K562 (cell line): ENCODE measurements around the gene FAM200B. TPM values are rescaled to one million over a fixed set of nuclear protein-coding genes. Genes with fewer than 3 reads are reported as not detected.
A peak's percentile ranks its signal among the peaks of the same experiment; 100 is the strongest.

ENCODE experiments used
- ASH1L ChIP-seq: fragments of 450-650 bp; IDR thresholded peaks from 2 replicates; pipeline ENCODE4 v1.6.1; 2018; ENCODE audit warnings: borderline replicate concordance, mild to moderate bottlenecking, low read depth; ENCODE audit not compliant: partially characterized antibody
- ATF7 ChIP-seq: fragments of 450-650 bp; IDR thresholded peaks from 2 replicates; pipeline ENCODE4 v1.7.1; 2014; ENCODE audit warnings: mild to moderate bottlenecking, moderate library complexity
- CTBP1 ChIP-seq: fragments of 450-650 bp; IDR thresholded peaks from 2 replicates; pipeline ENCODE4 v1.6.1; 2016; ENCODE audit warnings: borderline replicate concordance
- E2F1 ChIP-seq: sonication (generic); formaldehyde crosslinking; IDR thresholded peaks from 2 replicates; pipeline ENCODE4 v1.8.1; 2023; ENCODE audit warnings: mild to moderate bottlenecking, missing genetic modification reagents, moderate library complexity
- GATAD2B ChIP-seq: fragments of 450-650 bp; IDR thresholded peaks from 2 replicates; pipeline ENCODE4 v1.6.1; 2017; ENCODE audit warnings: mild to moderate bottlenecking, borderline replicate concordance
- KAT7 ChIP-seq: sonication (generic); formaldehyde crosslinking; IDR thresholded peaks from 2 replicates; pipeline ENCODE4 v1.8.0; 2022; ENCODE audit warnings: missing genetic modification reagents, mild to moderate bottlenecking, borderline replicate concordance
- L3MBTL2 ChIP-seq: fragments of 450-650 bp; IDR thresholded peaks from 2 replicates; pipeline ENCODE4 v1.6.1; 2016; ENCODE audit warnings: mild to moderate bottlenecking, moderate library complexity
- MTA3 ChIP-seq: fragments of 450-650 bp; formaldehyde crosslinking; IDR thresholded peaks from 2 replicates; pipeline ENCODE4 v1.6.1; 2017; ENCODE audit warnings: mild to moderate bottlenecking, borderline replicate concordance
- NR2C2 ChIP-seq, 2 experiments: fragments of 200-800 bp in 1 of 2; sonication (Bioruptor generic) in 1 of 2; sonication (generic) in 1 of 2; formaldehyde crosslinking in 1 of 2; IDR thresholded peaks; 2 replicates each; pipeline versions ENCODE4 v1.6.1 to v1.8.0; 2016 to 2022; ENCODE audit warnings: mild to moderate bottlenecking in 1 of 2, missing compliant biosample characterization in 1 of 2, missing genetic modification characterization in 1 of 2, missing genetic modification reagents in 1 of 2
- RB1 ChIP-seq: fragments of 450-650 bp; IDR thresholded peaks from 2 replicates; pipeline ENCODE4 v1.6.1; 2017; ENCODE audit warnings: low read depth, mild to moderate bottlenecking
- ZNF212 ChIP-seq: fragments of 450-650 bp; formaldehyde crosslinking; IDR thresholded peaks from 2 replicates; pipeline ENCODE4 v1.4.0; 2020; ENCODE audit warnings: mild to moderate bottlenecking
- ZNF239 ChIP-seq: fragments of 250-450 bp; sonication (Bioruptor Pico); IDR thresholded peaks from 2 replicates; pipeline ENCODE4 v1.4.0; 2020; ENCODE audit warnings: mild to moderate bottlenecking
- polyA plus RNA-seq, 8 experiments: library from polyadenylated mRNA; depleted of rRNA in 4 of 8; stranded (reverse) in 5 of 8; unstranded in 3 of 8; fragments of >200 nt; fragmentation: Nextera tagmentation in 2 of 8; fragmentation: Illumina TruSeq in 1 of 8; extraction: Ambion mirVana in 2 of 8; extraction: Trizol in 1 of 8; gene quantifications; 2 replicates each; pipeline versions ENCODE4 v1.2.1 to v1.2.3, GENCODE V29; 2011 to 2014; ENCODE audit warnings: inconsistent platforms in 1 of 8, missing spikeins in 1 of 8
- total RNA-seq, 7 experiments: library from RNA; depleted of rRNA in 6 of 7; stranded (reverse); fragments of >200 nt in 6 of 7; fragmentation: Illumina TruSeq in 2 of 7; extraction: Trizol in 2 of 7; gene quantifications; 2 replicates each; pipeline versions ENCODE4 v1.2.1 to v1.2.3, GENCODE V29; 2011 to 2021; ENCODE audit warnings: low replicate concordance in 1 of 7
- TF ChIP-seq, protein P1 (sequence below): sonication (generic); formaldehyde crosslinking; IDR thresholded peaks from 2 replicates; pipeline ENCODE4 v1.8.1; 2023; ENCODE audit warnings: mild to moderate bottlenecking, missing genetic modification reagents

The FAM200B gene
- total and polyA plus RNA-seq, 9 of the 15 experiments (the other 6 are each of a cell fraction or from before 2014, with no cell fraction given) = 17.4 to 48.0 (median 25.5) TPM

GRCh38 chr4:15654593-15655222, 26.9 kb upstream of the FAM200B start (continued):
- TF ChIP-seq ATF7 (peak; percentile 38; the same call in 1 of the 2 replicates), L3MBTL2 (peak; percentile 9; the same call in 1 of the 2 replicates), MTA3 (peak; percentile 9; the same call in 1 of the 2 replicates), CTBP1 (peak; percentile 92), ZNF212 (CRISPR knock-in tag) (0 out of 2 replicates have a peak, but pooled peaks have one; percentile 17), E2F1 (CRISPR knock-in tag) (0 out of 2 replicates have a peak, but pooled peaks have one; percentile 6), KAT7 (peak; percentile 59), ASH1L (no peak), NR2C2 (CRISPR knock-in tag; IDR thresholded peaks at IDR 0.05) (no peak), NR2C2 (tag; IDR thresholded peaks at IDR 0.05) (0 out of 2 replicates have a peak, but pooled peaks have one; percentile 22), RB1 (0 out of 2 replicates have a peak, but pooled peaks have one; percentile 17), GATAD2B (peak; percentile 37; the same call in 1 of the 2 replicates), ZNF239 (CRISPR knock-in tag) (no peak)
- TF ChIP-seq, protein P1, sequence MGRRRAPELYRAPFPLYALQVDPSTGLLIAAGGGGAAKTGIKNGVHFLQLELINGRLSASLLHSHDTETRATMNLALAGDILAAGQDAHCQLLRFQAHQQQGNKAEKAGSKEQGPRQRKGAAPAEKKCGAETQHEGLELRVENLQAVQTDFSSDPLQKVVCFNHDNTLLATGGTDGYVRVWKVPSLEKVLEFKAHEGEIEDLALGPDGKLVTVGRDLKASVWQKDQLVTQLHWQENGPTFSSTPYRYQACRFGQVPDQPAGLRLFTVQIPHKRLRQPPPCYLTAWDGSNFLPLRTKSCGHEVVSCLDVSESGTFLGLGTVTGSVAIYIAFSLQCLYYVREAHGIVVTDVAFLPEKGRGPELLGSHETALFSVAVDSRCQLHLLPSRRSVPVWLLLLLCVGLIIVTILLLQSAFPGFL (CRISPR knock-in tag) = 0 out of 2 replicates have a peak, but pooled peaks have one; percentile 40
